Rectal smooth muscle tissue (tissue), 1 donor: Measurements from ENCODE around the gene RASA3.

Source experiments
- H3K27ac ChIP-seq: one replicate; pipeline ENCODE4 v1.7.0; 2013; ENCODE audit warnings: low read depth, low read length, inconsistent platforms
- H3K27me3 ChIP-seq: one replicate; pipeline ENCODE4 v1.7.0; 2013; ENCODE audit warnings: low read length; ENCODE audit not compliant: control insufficient read depth, insufficient read depth
- H3K36me3 ChIP-seq: one replicate; pipeline ENCODE4 v1.7.0; 2013; ENCODE audit warnings: low read length; ENCODE audit not compliant: control insufficient read depth, insufficient read depth
- H3K4me1 ChIP-seq: one replicate; pipeline ENCODE4 v1.7.0; 2013; ENCODE audit warnings: low read length; ENCODE audit not compliant: control insufficient read depth, insufficient read depth
- H3K4me3 ChIP-seq: one replicate; pipeline ENCODE4 v1.7.0; 2013; ENCODE audit warnings: low read length
- H3K9ac ChIP-seq: one replicate; pipeline ENCODE4 v1.7.0; 2013; ENCODE audit warnings: low read length

RASA3 gene

DNA sequence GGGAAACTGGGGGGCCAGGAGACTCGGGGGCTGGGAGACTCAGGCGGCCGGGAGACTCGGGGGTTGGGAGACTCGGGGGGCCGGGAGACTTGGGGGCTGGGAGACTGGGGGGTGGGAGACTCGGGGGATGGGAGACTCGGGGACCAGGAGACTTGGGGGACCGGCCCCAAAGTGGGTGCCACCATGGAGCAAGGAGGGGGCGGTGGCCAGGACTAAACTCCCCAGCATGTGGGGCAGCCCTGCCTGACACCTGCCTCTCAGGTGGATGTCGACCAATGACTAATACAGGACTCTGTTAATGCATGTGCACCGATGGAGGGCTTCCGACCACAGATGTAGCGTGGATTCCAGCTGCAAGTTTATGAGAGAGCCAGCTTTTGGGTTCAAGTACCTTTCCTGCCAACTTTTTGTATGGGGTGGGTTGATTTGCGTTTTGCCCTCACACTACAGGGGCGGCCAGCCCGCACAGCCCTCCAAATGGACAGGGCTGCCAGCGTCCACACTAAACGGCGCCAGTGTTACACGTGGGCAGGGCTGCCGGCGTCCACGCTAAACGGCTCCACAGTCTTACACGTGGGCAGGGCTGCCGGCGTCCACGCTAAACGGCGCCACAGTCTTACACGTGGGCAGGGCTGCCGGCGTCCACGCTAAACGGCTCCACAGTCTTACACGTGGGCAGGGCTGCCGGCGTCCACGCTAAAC, 62.2 kb downstream of the RASA3 start:
- no peaks in the 10 kb centered on the region for H3K27me3 ChIP-seq
- no peak overlapping the region for H3K9ac ChIP-seq
- H3K27ac ChIP-seq: no peak overlapping the region
- H3K4me1 ChIP-seq: peaks cover 14% of the 10 kb centered on the region
- no peaks in the 10 kb centered on the region for H3K36me3 ChIP-seq
- no peak overlapping the region for H3K4me3 ChIP-seq

DNA sequence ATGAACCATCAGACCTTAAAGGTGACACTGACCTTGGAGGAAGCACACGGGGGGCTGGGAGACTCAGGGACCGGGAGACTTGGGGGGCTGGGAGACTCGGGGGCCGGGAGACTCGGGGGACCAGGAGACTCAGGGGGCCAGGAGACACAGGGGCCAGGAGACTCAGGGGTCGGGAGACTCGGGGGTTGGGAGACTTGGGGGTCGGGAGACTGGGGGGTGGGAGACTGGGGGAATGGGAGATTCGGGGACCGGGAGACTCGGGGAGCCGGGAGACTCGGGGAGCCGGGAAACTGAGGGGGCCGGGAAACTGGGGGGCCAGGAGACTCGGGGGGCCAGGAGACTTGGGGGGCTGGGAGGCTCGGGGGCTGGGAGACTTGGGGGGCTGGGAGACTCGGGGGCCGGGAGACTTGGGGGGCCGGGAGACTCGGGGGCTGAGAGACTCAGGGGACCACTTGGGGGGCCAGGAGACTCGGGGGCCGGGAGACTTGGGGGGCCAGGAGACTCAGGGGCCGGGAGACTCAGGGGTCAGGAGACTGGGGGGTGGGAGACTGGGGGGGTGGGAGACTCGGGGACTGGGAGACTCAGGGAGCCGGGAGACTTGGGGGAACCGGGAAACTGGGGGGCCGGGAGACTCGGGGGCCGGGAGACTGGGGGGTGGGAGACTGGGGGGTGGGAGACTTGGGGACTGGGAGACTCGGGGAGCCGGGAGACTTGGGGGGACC, 62.9 kb downstream of the RASA3 start:
- no peak overlapping the region for H3K27ac ChIP-seq
- peaks cover 20% of the 10 kb centered on the region for H3K4me1 ChIP-seq
- no peak overlapping the region for H3K9ac ChIP-seq
- H3K27me3 ChIP-seq: no peaks in the 10 kb centered on the region
- no peak overlapping the region for H3K4me3 ChIP-seq
- no peaks in the 10 kb centered on the region for H3K36me3 ChIP-seq

DNA sequence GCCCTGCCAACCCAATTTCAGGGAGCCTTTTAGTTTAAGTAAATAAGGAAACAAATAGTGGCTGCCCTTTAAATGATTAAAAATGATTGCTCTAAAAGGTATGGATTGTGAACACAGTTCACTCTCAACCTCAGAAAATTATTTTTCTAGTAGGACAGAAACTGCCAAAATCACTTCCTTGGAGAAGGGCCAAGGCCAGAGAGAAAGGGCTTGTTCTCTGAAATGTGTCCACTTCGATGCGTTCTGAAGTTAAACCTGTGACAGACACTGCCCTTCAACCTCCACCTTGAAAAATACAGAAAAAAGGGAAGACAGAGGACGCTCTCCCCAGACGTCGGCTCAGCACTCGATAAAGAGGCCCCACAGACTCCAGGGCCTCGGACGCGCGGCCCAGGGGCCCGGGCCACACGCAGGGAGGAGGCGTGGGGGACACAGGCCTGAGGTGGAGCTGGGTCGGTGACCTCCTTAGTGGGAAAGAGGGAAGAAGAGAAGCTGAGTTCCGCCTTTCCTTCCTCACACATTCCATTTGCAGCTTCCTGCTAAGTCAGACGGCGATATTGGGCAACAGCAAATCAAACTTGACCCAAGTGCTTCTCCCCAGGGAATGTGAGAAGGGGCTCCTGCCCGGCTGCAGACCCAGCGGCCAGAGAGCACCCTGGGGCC, 63.6 kb downstream of the RASA3 start:
- Histone ChIP-seq H3K36me3 (no peaks in the 10 kb centered on the region), H3K9ac (no peak overlapping the region), H3K4me1 (peaks cover 26% of the 10 kb centered on the region), H3K4me3 (no peak overlapping the region), H3K27ac (peak overlapping the region; percentile 99), H3K27me3 (no peaks in the 10 kb centered on the region)

DNA sequence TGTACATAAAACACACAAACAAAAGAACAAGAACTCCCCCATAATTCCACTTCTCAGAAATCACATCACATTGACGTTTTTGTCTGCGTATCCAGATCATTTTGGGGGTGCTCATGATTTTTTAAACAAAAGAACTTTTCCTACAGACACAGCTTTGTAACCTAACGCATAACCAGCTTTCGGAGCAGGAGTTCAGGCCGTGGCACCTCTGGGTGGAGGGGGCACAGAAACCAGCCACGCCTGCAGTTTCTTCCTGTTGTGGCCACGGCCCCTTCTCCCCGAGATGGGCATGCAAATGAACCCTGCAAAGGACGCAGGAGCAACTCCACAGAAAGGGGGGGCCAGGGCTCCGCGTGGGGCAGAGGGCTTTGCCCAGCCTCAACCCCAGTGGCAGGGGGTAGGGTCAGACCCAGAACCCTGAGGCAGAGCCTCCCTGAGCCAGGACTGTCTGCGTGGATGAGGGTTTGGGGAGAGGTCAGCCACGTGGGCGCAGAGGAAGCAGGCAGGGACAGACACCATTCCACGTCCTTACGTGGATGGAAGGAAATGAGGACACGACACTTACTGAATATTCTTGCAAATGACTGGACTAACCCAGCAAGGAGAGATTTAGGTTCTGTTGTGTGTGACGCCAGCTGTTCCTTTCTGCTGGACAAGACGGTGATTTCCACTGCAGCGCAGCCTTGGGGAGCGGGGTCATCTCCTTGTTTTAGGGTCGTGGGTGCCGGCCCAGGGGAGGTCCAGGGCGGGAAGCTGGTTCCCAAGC, 64.4 kb downstream of the RASA3 start:
- no peaks in the 10 kb centered on the region for H3K36me3 ChIP-seq
- H3K27me3 ChIP-seq: no peaks in the 10 kb centered on the region
- peaks cover 30% of the 10 kb centered on the region for H3K4me1 ChIP-seq
- H3K4me3 ChIP-seq: no peak overlapping the region
- H3K27ac ChIP-seq: peak overlapping the region; percentile 99
- no peak overlapping the region for H3K9ac ChIP-seq

DNA sequence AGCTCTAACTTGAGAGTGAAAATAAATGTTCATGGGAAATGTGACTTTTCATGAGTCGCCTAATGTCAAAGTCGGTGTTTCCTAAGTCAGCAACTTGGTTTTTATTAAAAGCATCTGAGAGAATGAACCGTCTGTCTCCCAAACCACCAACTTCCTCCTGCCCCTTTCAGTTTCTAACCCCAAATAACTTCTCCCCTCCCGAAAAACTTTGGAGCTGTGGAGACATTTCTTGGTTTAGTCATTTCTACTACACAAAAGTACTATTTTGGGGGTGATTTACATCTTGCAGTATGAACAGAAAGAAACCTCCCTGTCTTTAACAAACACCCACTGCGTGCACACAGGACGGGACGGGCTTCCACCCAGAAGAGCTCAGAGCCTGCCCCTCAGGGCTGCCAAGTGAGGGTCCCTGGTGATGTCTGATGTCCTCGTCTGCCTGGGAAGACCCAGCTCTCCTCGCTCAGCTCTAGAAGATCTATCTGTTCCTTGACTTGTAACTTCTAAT, 65.0 kb downstream of the RASA3 start:
- peaks cover 30% of the 10 kb centered on the region for H3K4me1 ChIP-seq
- H3K27me3 ChIP-seq: no peaks in the 10 kb centered on the region
- H3K4me3 ChIP-seq: peak overlapping the region; percentile 19
- peak overlapping the region; percentile 99 for H3K27ac ChIP-seq
- H3K9ac ChIP-seq: no peak overlapping the region
- no peaks in the 10 kb centered on the region for H3K36me3 ChIP-seq

DNA sequence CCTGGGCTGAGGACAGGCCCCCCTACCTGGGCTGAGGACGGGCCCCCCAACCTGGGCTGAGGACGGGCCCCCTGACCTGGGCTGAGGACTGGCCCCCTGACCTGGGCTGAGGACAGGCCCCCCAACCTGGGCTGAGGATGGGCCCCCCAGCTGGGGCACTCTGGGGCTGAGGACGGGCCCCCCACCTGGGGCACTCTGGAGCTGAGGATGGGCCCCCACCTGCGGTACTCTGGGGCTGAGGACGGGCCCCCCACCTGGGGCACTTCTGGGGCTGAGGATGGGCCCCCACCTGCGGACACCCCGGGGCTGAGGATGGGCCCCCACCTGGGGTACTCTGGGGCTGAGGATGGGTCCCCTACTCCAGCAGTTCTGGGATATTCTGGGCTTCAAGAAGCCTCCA, 65.5 kb downstream of the RASA3 start:
- H3K27me3 ChIP-seq: no peaks in the 10 kb centered on the region
- H3K4me3 ChIP-seq: no peak overlapping the region
- no peaks in the 10 kb centered on the region for H3K36me3 ChIP-seq
- no peak overlapping the region for H3K9ac ChIP-seq
- peak overlapping the region; percentile 99 for H3K27ac ChIP-seq
- H3K4me1 ChIP-seq: peaks cover 30% of the 10 kb centered on the region

DNA sequence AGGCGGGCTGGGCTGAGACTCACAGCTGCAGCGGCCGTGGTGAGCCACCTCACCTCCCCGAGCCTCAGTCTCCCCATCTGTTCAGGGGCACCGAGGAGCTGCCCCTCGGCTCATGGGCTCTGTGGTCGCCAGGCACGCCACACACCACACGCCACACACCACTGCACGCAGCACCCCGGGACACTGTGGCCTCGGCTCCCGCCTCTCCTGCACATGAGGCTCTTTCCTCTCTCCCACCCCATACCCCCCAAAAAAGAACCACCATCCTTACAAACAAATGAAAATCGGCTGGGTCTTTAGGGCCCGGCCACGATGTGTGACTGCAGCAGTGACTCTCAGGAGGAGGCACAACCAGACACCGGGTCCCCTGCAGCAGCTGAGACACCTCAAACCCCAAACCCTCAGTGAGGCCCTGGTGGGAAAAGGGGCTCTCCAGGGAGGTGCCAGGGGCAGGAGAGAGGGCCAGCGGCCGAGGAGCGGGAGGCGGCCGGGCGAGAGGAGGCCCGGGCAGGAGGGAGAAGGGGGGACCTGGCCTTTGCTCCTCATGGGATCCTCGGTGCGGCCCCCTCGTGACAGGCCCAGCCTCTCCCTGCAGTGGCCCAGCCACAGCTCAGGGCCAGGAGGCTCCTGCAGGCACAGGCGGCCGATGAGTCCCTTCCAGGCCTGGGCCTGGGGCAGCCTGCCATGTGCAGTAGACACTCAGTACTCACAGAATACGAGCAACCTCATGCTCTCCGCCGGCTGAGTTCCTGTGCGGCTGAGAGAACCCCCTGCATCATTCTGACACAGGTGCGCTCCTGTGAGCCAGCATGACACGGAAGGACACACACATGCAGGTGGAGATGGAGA, 66.3 kb downstream of the RASA3 start:
- H3K9ac ChIP-seq: no peak overlapping the region
- H3K4me1 ChIP-seq: peaks cover 30% of the 10 kb centered on the region
- H3K27ac ChIP-seq: peak overlapping the region; percentile 99

DNA sequence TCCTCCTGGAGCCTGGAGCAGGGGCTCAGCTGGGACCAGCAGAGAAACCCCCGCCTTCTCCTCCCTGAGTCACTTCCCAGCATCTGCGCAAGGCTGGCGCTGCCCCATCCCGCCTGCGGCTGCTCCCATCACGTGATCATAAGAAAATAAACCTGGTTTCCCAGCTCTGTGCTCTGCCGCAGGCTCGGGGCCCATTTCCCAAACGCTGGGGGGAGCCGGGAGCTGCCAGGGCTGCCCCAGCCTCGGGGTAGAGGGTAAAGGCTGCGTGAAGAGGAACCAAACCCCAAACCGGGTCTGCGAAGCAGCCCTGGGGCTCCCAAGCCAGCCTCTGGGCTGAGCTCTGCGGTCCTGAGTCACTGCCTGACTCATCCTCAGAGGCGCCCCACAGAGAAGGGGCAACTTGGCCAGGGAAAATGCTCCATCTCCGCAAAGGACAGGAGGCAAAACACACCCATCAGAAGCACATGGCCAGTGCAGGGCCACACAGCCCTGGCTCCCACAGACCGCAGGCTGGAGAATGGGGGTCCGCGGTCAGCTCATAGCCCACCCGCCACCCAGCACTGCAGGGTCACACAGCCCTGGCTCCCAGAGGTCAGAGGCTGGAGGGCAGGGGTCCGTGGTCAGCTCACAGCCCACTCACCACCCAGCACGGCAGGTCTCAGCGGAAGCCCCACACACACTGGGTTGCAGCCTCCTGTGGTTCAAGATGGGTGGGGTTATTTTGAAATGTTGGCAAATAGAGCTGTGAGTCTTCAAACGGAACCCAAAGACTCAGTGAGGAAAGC, 67.1 kb downstream of the RASA3 start:
- Histone ChIP-seq H3K9ac (no peak overlapping the region), H3K27me3 (no peaks in the 10 kb centered on the region), H3K36me3 (no peaks in the 10 kb centered on the region), H3K27ac (peak overlapping the region; percentile 99), H3K4me1 (peaks cover 30% of the 10 kb centered on the region), H3K4me3 (peak overlapping the region; percentile 57)

More for the DNA sequence above, 66.3 kb downstream of the RASA3 start:
- Histone ChIP-seq H3K36me3 (no peaks in the 10 kb centered on the region), H3K27me3 (no peaks in the 10 kb centered on the region), H3K4me3 (peak overlapping the region; percentile 57)

DNA sequence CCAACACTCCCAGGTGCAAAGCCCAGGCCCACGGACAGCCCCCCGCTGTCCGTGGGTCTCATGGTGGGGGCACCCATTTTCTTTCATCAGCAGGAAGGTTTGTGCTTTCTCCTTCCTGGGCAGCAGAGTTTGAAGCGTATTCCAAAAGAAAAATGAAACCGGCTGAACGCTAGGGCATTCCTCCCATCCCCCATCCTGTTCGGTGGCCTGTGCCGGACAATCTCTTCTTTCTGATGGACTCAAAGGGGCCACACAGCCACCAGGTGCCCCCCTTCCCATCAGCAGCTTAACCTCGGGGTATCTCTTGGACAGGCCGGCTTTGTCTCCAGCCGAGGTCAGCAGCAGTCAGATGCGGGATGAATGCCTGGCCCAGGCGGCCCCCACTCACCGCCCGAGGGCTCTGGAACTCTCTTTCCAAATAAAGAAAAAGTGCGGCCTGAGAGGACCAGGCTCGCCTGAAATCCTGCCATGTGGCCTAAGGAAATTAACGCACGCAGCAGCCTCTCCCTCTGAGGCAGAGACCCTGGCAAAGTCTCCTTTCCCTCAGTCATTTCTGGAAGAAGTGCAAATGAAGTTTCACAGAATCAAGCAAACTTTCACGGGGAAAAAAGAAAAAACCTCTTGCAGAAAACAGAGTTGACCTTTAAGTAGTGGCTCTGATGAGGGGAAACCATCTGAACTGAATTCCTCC, 67.8 kb downstream of the RASA3 start:
- H3K27me3 ChIP-seq: no peaks in the 10 kb centered on the region
- H3K4me1 ChIP-seq: peaks cover 30% of the 10 kb centered on the region
- H3K27ac ChIP-seq: peak overlapping the region; percentile 99
- H3K4me3 ChIP-seq: peak overlapping the region; percentile 57
- H3K36me3 ChIP-seq: no peaks in the 10 kb centered on the region
- peak overlapping the region; percentile 64 for H3K9ac ChIP-seq

DNA sequence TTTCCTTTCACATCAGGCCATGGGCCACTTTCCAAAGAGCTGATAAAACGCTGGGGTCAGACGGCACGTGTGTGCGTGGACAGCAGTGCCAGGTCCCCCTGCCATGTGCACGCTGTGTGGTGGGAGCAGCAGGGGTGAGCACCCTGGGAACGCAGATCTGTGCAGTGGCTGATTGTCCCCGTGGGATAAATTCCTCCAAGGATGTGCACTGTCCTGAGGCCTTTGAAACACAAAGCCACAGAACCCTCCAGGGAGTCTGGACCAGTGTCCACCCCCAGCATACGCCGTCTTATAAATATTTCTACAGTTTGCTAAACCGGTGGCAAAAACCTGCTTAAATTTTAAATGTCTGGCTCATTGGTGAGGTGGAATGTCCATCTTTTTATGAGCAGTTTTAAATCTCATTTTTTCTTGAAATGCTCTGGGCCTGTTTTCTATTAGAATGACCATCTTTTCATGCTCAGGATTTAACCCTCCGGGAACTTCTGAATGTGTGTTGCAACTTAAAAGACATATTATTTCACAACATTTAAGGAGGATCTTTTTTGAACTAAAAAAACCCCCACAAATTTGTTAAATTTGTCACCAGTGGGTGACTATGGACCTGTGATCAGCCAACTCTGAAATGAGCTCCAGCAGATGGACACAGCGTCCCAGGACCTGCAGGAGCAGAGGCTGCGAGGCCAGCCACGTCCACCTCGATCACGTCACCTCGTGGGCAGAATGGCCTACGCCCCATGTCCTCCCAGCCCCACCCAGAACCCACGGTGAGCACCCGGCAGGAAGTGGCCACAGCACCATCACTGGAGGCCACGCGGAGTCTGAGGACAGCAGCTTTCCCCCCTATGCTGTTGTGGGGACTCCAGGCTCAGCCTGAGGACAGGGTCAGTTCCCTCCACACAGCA, 68.6 kb downstream of the RASA3 start:
- Histone ChIP-seq H3K36me3 (no peaks in the 10 kb centered on the region), H3K4me1 (peaks cover 30% of the 10 kb centered on the region), H3K4me3 (peak overlapping the region; percentile 57), H3K27ac (peak overlapping the region; percentile 99), H3K9ac (peak overlapping the region; percentile 64), H3K27me3 (no peaks in the 10 kb centered on the region)
